NCI-H345 (cell line): ENCODE results near the gene AP5Z1.
"Not testable (repeated sequence)": the region's sequence is repeated elsewhere in the genome, so short reads cannot be mapped to it uniquely, and the experiment has no call there.

Experiments
- DNase-seq: peaks from one replicate; lab custom pipeline; 2025; lab: John Stamatoyannopoulos, UW

Gene AP5Z1

DNA sequence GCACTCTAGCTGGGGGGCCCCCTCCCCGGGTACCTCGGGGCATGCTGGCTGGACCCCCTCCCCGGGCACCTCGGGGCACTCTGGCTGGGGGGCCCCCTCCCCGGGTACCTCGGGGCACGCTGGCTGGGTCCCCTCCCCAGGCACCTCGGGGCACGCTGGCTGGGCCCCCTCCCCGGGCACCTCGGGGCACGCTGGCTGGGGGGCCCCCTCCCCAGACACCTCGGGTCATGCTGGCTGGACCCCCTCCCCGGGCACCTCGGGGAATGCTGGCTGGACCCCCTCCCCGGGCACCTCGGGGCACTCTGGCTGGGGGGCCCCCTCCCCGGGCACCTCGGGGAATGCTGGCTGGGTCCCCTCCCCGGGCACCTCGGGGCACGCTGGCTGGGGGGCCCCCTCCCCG, 27.2 kb downstream of the AP5Z1 start:
- DNase-seq, result not testable (repeated sequence)

DNA sequence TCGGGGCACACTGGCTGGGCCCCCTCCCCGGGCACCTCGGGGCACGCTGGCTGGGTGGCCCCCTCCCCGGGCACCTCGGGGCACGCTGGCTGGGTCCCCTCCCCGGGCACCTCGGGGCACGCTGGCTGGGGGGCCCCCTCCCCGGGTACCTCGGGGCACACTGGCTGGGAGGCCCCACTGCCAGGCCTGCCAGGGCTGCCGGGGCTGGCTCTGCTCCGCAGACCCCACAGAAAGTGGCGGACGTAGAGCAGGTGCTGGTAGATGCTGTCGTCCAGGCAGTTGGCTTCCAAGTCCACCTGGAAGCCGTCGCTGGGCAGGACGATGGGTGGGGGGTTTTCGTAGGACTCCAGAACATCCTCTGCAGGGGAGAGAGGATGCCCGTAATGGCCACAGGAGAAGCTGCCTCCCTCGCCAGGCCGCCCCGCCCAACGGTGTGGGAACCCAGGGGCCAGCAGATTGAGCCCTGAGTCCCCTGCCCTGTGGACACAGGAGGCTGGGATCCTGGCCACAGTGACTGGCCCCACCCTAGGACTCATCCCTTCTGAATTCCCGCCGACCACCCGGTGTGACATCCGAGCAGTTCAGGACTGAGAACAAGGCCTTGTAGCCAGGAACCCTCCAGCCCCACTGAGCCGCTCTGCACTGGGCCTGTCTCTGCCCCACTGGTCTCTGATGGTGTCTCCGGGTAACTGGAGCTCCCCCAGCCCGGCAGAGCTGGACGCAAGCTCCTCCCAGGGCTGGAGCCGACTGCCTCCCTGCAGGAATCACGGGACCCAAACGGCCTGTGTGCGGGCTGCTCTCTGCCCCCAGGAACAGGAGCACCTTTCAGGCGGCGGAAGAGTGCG, 28.2 kb downstream of the AP5Z1 start:
- DNase-seq, result no peak

DNA sequence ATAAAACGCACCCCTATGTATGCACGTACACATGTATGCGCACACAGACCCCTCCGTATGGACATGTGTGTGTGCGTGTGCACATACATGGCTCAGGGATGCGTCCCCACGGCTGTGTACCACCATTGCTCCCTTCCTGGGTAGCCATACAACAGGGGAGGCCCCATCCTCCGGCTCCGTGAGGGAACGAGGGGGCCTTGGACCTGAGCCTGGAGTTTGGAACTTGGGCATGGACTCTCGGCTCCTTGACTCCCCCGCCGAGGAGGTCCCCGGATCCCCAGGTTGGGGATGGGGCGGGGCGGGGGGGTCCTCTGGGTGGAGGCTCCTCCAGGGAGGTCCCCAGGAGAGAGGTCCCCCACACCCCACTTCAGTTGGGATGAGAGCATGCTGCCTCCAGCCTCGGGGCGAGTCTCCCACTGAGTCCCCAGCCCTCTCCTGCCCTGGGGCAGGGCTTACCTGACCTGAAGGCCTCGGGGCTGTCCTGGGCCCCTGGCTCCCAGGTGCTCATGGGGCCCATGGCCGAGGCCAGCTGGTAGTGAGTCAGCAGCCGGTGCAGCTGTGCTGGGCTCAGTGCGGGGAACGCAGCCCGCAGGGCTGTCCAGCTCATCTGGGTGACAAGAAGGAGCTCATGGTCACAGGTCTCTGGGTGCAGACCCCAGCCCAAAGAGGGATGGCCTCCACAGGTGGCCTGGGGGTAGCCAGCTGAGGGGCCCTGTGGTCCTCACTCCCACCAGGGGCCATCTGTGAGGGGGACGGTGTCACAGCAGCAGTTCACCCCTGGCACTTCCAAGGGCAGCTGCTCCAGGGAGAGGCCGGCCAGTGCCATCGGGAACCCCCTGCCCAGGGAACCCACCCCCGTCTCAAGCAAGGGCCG, 29.9 kb downstream of the AP5Z1 start:
- no peak for DNase-seq

DNA sequence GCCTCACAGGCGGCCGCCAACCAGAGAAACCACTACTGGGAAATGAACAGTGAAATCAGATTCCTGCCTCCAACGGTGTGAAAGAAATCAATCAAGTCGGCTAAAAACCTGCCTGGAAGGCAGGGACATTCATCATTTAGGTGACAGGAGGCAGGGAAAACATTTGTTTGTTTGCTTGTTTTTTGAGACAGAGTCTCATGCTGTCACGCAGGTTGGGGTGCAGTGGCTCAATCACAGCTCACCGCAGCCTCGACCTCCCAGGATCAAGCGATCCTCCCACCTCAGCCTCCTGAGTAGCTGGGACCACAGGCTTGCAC, 30.5 kb downstream of the AP5Z1 start:
- DNase-seq, result no peak

DNA sequence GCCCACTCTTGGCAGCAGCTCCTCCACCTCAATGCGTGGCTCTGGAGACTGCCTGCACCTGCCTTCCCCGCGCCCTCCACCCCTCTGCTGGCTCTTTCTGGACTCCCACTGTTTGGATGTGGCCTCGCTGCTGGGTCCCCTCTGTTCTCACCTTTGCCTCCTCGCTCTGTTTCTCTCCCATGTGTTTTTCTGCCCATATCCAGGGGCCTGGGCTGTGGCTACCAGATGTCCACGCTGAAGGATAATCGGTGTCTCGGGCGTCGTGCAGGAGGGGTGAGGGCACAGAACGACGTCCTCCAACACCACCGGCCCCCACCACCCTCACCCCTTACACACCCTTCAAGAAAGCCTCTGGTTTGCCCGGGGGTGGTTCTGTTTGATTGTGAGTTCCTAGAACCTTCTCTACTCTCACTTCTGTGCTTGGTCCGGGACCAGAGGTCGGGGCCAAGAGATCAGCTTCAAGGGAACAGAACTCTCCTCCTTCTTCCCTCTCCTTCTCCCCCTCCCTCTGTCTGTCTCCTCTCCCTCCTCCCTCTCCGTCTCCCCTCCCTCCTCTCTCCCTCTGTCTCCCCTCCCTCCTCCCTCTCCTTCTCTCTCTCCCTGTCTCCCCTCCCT, 31.7 kb downstream of the AP5Z1 start:
- no peak for DNase-seq

DNA sequence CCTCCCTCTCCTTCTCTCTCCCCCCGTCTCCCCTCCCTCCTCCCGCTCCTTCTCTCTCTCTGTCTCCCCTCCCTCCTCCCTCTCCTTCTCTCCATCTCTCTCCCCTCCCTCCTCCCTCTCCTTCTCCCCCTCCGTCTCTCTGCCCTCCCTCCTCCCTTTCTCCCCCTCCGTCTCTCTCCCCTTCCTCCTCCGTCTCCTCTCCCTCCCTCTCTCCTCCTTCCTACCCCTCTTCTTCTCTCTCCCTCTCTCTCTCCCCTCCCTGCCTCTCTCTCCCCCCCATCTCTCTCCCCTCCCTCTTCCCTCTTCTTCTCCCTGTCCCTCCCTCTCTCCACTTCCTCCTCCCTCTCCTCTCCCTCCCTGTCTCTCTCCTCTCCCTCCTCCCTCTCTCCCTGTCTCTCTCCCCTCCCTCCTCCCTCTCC, 32.2 kb downstream of the AP5Z1 start:
- no peak for DNase-seq

DNA sequence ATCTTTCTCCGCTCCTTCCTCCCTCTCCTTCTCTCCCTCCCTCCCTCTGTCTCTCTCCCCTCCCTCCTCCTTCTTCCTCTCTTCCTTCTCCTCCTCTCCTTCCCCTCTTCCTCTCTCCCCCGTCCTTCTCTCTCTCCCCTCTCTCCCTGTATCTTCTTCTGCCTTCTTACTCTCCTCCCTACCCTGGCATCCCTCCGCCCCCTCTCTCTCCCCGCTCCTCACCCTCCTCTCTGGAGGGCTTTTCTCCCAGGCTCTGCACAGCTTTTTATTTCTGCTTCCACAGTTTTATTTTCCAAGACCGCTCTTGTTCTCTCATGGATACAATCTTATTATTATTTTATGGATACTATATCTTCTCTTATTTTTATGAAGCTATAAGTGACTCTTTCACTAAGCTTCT, 32.6 kb downstream of the AP5Z1 start:
- no peak for DNase-seq

DNA sequence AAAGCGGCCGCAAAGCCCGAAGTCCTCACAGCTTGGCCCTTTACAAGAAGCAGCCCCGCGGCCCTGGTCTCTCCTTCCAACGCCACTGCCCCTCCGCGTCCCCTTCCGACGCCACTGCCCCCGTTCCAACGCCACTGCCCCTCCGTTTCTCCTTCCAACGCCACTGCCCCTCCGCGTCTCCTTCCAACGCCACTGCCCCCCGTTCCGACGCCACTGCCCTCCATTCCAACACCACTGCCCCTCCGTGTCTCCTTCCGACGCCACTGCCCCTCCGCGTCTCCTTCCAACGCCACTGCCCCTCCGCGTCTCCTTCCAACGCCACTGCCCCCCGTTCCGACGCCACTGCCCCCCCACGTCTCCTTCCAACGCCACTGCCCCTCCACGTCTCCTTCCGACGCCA, 33.1 kb downstream of the AP5Z1 start:
- no peak for DNase-seq

DNA sequence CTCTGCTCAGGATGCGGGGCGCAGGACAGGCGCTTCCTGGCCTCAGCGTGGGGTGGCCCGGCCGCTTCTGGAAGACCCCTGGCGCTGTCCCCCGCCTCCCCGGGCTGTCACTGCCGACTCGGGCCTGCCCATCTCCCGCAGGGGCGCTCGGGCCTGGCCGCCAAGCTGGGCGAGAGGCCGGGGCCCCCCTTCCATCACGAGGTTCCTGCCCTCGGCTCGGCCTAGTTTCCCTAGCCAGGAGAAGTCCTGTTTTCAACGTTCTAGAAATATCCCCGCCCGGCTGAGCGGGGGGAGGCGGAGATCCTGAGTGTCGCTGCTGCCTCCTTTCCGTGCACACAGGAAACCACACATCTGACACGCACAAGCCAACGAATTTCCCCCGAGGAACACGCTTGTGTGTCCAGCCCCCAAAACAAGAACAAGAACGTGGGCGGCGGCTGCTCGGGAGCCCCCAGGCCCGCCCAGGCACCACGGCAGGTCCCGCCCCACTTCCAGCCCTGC, 33.7 kb downstream of the AP5Z1 start:
- DNase-seq, result no peak

DNA sequence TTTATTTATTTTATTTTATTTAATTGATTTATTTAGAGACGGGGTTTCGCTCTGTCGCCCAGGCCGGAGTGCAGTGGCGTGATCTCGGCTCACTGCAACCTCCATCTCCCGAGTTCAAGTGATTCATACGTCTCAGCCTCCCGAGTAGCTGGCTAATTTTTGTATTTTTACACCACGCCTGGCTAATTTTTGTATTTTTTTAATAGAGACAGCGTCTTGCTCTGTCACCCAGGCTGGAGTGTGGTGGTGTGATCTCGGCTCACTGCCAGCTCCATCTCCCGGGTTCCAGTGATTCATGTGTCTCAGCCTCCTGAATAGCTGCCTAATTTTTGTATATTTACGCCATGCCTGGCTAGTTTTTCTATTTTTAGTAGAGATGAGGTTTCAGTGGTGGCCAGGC, 34.2 kb downstream of the AP5Z1 start:
- no peak for DNase-seq

DNA sequence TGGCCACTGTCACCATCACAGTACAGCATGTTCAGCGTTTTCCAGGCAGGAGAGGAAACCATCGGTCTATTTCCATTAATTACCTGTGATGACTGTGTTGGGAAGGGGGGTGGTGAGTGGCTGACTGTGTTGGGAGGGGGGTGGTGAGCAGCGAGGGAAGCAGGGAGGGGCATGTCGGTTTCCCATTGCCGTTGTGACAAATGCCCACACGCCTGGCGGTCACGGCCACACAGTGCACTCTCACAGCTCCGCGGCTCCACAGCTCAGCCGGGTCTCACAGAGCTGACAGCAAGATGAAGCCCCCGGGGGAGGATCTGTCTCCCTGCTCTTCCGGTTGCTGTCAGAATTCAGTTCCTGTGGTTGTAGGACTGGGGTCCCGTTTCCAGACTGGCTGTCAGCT, 39.0 kb downstream of the AP5Z1 start:
- DNase-seq, result no peak

DNA sequence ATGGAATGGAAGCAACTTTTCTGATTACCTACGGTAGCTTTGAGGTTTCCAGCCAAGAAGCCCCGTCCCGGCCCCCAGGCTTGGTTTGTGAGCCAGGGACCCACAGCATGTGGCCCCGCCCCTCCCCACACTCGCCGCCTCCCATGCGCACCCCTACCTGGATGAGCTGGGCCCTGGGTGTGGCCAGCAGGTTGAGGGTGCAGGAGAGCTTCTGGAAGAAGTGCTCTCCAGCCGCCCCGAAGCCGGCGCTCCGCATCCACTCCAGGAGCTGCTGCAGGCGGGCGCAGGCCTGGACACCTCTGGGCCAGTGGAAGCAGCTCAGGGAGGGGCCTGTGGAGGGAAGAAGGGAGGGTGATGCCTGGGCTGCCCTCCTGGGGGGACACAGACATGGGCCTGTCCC, 39.7 kb downstream of the AP5Z1 start:
- no peak for DNase-seq

DNA sequence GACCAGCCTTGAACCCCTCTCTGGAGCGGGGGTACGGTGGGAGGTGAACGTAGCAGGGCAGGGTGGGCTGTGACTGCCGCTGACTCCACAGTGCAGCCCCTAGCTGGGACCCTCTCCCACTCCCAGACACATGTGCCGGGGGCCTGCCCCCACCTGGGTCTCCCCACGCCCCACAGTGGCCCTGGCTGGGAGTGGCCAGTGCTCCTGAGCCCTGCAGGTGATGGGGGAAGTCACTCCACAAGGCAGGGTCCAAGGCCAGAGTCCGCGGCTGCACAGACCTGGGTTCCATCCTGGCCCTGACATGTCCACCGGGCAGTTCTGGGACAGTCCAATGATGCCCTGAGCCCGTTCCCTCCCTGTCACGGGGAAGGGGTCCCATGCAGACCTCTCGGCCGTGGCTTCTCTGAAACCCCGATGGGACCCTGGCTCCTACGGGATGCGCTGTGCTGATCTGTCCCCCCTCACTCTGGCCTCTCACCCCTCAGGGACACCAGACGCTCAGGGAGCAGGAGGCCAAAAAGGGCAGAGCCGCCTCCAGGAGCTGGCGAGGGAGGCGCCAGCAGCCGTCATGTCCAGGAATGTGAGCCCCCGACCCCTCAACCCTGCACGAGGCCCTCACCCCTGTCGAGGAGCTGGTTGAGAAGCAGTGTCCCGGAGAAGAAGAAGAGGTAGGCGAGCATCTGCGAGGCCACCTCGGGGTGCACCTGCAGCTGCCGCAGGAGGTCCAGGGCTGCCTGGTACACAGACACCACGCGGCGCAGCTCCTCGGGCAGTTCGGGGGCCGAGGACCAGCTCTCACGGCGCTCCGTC, 40.4 kb downstream of the AP5Z1 start:
- no peak for DNase-seq

DNA sequence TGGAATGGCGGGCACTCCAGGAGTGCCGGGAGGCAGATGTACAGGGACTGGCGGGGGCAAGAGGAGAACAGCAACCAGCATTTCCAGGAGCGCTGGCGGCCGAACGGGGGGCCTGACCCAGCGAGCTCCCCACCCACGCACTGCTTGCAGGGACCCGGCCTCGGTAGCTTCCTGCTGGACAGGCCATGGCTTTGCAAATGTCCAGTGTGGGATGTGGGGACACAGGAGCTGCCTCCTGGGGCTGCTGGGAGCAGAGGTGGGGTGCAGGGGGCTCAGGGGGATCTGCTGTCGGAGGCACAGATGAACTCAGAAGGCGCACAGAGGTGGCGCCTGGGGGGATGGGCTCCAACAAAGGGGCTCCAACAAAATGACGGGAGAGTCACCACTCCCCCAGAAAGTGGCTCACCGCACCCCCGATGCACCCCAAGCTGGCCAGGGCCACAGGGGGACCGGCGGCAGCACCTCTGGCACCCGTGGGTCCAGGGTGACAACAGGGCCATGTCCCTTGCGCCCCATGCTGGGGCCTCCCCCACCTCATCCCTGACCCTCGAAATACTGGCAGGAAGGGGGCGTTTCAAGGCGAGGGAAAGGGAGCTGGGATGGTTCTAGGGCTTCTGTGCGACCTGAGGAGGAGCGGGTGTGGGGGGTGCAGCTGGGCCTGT, 41.1 kb downstream of the AP5Z1 start:
- DNase-seq, result no peak

DNA sequence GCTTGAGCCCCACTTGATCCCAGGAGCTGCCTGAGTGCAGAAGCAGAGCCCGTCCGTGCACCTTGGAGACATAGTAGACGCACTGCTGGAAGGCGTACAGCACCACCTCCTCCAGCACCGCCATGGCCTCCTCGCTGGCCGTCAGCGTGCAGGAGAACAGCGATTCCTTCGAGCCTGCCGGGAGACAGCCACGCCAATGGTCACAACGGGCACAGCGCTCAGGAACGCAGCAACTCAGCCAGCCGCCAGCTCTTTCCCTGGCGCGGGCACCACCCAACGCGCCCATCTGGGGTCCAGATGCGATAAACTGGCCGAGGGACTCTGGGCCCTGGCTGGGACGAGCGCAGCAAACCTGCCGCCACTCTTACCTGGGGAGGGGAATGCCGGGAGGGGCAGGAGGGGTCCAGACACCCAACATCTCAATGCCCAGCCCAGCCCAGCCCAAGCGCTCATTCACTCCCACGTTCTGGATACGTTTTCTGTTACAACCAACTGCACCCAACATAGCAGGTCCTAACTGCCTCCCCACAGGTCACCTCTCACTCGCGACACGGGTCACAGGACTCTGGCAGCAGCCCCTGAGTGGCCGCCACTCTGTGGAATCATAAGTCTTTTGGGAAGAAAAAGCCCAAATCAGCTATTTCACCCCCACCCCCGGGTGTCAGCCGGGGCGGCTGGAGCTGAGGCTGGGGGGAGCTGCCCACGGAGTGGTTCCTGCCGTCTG, 41.9 kb downstream of the AP5Z1 start:
- no peak for DNase-seq

DNA sequence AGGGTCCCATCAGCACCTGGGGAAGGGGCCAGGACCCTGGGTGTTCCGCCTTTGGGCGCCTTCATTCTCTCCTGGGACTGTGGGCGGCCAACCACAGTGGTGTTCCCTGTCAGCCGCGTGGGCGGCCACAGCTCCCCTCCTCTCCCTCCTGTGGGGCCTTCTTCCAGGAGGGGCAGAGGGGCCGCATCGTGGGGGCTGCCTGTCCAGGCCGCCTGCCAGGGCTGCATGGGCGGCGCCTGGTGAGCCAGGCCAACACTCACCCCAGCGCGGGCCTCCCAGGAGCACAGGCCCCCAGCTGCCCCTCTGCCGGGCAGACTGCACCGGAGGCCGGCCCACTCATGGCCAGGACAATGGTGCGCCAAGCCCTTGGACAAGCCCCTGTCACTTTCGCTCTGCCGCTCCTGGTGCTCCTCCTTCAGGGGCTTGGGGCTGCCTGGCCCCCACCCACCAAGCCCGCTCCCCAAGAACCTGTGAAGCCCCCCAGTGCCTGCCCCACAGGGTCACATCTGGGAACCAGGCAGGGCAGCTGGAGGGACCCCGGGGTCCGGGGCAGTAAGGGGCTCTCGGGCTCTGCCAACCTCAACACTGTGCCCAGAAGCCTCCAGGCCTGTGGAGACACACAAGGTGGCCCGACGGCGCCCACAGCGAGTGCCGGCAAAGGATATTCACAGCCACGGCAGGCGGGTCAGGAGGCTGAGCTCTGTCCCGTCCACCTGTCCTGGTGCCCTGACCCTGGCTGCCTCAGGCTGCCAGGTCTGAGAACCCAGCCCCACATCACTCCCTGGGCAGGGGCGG, 42.8 kb downstream of the AP5Z1 start:
- no peak for DNase-seq

DNA sequence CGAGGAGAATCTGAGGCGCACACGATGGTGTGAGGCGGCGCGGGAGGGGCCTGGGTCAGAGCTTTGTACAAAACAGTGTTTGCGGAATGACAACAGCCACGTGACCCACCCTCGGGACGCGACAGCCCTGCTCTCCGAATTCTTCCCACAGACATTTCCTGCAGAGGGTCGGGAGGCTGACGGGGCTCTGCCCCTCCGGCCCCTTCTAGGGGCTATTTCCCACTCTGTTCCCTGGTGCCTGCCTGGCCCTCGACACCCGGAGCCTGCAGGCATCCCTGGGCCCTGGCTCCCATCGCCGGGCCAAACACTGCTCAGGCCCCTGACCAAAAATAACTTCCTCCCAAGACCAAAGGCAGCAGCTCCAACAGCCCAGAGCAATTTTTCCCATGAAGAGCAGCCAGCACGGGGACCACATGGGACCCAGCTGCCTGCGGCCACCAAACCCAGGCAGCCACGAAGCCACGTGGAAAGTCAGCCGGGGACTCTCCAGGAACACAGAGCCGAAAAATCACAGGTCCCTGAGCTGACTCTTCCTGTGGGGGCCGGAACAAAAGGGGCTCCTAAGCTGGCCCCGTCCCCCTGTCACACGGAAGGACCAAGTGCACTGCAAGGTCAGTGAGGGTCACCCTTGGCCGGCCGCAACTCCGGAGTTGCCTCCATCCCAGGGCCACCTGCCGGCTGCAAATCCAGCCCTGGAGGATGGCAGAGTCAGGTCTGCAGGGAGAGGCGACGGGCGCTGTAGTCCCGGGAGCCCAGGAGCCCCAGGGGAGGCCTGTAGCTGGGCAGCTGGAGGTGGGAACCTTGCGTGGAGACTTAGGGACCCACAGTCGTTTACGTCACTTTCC, 44.4 kb downstream of the AP5Z1 start:
- DNase-seq, result no peak

DNA sequence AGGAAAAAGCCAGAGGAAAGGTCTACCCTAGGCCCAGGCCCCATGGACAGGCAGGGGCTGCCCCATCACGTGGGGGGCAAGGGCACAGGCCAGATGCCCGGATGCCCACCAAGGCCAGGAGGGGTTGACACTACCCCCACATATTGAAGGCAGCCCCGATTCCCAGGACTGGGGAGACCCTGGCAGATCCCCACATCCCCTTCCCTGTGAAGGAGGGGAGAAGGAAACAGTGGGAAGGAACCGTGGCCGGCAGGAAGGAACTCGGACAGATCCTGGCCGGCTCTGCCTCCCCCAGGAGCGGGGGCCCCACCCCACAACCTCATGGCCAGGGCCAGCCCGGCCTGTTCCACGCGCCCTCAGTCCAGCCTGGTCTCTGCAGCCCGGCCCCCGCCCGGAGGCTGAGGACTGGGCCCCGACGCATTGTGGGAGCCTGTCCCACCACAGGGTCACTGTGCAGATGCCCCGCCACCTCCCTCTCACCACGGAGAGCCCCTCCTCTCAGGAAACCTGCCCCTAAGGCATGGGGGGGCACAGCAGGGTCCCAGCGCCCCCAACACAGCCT, 45.1 kb downstream of the AP5Z1 start:
- DNase-seq, result no peak
